ENCODE data around the gene MCTP1.

Gene MCTP1

DNA sequence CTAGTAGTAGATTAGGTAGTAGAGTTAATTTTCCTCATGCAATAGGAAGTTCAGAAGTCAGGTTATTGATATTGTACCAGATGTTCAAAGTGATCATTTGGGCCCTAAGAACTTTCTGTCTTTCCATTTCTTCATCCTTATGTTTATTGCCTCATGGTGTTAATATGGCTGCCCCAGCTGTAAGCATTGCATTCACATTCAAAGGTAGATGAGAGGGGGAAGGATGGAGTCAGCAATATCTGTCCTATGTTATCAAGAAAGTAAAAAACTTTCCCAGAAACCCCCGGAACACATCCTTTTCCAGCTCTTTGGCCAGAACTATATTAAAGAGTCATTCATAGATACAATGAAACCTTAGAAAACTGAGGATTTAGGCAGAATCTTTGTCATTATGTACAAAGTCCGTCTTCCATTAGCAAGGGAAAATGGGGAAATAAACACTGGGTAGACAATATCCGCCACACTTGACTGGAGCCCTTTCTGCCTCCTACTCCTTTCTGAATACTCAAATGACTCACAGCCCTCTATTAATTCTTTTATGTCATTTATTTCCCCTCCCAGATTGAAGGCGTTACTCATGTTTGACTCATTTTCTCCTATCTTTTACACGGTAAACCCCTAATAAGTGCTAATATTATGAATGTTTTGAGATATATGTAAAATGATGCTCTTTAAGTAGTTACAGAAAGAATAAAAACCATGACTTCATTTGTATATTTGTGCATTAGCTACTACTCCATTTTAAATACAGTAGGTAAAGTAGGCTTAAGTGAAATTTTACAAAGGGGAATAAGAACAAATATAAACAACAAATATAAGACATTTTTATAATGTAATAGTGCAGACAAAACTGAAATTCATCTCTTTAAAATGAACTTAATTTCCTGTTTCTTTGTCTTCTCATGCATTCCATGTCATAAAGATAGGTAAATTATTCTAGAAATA is 538.8 kb downstream of the MCTP1 start:
- no peak for DNase-seq

DNA sequence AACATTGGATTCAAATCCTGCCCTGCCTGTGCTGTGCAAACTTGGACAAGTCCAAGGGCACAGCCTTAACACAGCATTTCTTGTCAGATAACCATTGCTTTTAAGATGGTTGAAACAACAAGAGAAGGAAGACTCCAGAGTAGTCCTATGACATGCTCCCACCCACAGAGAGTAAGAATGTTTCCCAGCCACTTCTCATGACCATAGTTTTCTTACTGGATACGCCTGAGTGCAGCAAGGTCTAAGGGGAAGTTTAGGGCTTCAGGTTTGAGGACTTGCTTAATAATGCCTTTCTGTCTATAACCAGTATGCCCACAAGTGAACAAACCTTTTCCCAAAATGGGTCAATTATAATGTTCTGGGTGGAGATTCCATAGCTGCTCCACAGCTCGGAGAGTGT is 540.0 kb downstream of the MCTP1 start:
- no peak for DNase-seq

- DNase-seq, result no peak
These were observed 542.0 kb downstream of the MCTP1 start for GRCh38 chr5:94742852-94743251.

DNA sequence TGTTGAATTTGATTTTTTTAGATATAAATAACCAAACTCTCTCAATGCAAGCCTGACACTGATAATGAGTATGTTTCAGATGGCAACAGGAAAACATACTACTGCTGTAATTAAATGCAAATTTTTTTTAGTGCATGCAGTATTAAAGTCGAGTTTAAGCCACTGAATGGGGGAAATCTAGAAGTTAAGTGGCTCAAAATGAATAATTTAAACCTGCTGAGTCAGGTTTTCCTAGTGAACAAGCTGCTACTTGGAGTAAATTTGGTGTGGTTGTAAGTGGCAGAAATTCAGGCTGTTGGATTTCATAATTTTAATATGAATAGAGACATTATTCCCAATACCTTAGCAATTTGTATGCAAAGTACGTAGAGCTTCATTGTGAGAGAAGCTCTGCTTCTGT is 544.6 kb downstream of the MCTP1 start:
- DNase-seq, result no peak

- DNase-seq, result no peak
These were observed 548.4 kb downstream of the MCTP1 start for GRCh38 chr5:94736498-94736897.

- no peak for DNase-seq
These were observed 553.4 kb downstream of the MCTP1 start for GRCh38 chr5:94731471-94731870.

DNA sequence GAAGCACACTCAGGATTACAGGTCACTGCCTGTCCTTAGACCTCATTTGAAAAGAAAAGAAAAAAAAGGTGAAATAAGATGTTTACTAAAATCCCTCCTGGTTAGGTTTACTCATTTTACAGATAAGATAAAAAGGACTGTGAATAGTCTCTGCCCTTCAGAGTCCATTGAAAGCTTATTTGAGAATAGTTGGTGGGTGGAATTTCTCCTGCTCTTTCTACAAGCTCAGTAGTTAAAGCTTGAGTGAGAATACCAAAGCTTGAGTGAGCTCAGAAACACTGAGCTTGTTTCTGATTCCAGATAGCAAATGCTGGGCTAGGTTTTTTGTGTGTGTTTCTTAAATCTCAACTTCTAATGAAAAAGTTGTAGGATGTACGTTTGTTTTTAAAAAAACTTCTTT is 559.8 kb downstream of the MCTP1 start:
- DNase-seq, result no peak

DNA sequence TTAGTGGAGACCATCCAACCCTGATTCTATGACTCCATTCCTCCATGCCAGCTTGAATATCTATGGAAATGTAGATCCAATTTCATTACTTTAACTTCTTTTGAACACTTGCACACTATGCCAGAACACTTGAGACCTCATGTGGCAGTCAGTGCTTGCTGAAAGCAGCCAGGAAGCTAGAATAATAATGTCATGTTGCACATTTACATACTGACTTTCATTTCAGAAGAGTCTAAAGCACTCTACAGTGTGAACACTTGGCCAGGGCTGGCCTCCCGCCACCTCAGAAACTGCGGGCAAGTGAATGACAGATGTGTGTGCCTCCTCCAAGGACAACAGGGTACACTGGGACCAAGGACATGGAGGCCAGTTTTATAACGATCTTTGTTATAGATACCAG is 569.1 kb downstream of the MCTP1 start:
- no peak for DNase-seq

DNA sequence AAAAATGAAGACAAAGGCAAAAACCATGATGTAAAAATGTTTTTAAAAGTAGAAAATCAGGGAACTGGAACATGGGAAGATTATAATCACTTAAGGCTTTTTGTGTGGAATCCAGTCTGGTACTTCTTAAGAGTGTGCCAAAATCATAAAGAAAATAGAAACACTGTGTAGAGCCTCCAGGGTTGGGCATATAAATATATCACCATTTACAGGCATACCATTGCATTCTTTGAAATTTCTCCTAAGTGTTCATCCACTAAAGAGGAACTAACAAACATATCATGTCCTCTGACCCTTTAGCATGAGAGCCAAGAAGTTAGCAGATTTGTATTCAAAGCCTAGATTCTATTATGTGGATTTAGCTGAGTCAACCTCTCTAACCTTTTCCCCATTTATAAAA is 573.1 kb downstream of the MCTP1 start:
- no peak for DNase-seq

- DNase-seq, result no peak
These were observed 575.6 kb downstream of the MCTP1 start for GRCh38 chr5:94709277-94709676.

- no peak for DNase-seq
These were observed 577.5 kb downstream of the MCTP1 start for GRCh38 chr5:94707359-94707758.

DNA sequence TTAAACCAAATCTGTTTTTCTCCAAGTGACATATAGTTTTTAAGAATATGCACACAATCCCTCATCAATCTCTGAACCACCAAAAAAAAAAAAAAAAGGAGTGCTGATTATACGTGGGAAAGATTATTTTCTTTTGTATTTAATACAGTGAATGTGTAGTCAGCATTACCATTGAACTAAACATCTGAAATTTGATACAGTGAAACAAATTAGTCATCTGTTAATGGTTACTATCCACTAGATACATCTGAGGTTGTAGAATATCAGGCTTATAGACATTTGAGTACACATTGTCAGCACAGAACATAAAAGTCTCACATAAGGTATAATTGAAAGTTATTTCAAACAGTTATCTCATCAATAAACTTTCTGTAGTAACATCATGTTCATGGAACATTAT is 579.5 kb downstream of the MCTP1 start:
- no peak for DNase-seq

- no peak for DNase-seq
These were observed 582.2 kb downstream of the MCTP1 start for GRCh38 chr5:94702729-94703128.

DNA sequence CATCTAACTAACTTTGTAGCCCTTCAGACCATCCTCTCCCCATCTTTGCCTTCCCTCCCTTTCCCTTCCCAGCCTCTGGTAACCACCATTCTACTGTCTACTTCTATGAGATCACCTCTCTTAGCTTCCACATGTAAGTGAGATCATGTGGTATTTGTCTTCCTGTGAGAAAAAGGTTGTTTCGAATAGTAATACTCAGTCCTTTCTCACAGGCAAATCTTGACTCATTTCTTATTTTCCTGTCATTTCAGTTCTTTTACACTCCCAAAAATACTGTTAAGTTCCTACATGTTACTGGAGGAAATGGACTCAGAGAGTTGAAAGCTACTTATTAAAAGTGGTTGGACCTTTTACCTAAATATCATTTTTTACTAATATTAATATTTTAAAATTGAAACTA is 584.3 kb downstream of the MCTP1 start:
- no peak for DNase-seq

GRCh38 chr5:94699562-94699961 is 585.3 kb downstream of the MCTP1 start:
- no peak for DNase-seq

GRCh38 chr5:94698197-94698596 is 586.7 kb downstream of the MCTP1 start:
- DNase-seq, result no peak

- DNase-seq, result no peak
These were observed 590.2 kb downstream of the MCTP1 start for GRCh38 chr5:94694671-94695070.

- no peak for DNase-seq
These were observed 591.0 kb downstream of the MCTP1 start for GRCh38 chr5:94693845-94694370.

- no peak for DNase-seq
These were observed 591.7 kb downstream of the MCTP1 start for GRCh38 chr5:94693043-94693822.

DNA sequence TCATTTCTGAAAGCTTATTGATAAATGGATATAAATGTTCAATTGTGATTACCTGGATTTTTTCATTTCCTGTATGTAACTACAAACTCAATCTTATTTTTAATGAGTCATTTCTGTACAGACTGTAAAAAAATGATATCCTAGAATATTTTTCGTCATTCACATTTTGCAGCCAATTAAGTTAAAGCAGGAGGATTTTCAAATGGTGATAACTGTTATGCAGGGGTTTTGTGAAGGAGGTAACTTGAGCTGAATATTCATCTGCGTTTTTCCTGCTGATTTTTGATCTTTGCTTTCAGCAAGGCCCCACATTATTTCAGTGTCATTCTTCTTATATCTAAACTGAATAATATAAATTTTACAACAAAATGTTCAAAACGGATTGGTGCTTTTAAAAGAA is 592.3 kb downstream of the MCTP1 start:
- no peak for DNase-seq

DNA sequence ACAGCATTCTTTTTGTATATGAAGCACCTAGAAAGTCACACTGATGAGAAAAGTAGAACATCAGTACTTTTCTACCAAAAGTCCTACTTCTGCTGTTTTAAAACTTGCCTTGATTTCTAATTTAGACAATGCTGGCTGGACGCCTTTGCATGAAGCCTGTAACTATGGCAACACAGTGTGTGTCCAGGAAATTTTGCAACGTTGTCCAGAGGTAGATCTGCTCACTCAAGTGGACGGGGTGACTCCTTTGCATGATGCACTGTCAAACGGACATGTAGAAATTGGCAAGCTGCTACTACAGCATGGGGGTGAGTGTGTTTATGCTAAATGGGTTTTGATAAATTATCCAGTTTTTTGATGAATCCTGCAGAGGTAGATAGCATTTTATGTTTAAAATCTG is 592.9 kb downstream of the MCTP1 start:
- no peak for DNase-seq

DNA sequence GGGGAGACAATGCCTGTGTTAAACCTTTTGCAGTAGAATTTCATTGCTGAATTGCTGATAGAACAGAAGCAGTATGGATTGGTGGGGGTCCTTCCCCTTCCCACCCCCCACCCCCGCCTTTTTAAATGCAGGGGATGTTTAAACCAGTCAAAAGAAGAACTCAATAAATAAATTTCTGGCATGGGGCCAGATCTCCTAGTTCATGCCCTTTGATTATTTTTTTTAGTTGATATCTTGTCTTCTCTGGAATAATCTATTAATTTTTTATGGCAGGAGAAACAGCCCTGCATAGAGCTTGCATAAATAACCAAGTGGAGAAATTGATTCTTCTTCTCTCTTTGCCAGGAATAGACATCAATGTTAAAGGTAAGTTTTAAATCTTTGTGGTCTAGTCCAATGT is 593.6 kb downstream of the MCTP1 start:
- DNase-seq, result no peak

DNA sequence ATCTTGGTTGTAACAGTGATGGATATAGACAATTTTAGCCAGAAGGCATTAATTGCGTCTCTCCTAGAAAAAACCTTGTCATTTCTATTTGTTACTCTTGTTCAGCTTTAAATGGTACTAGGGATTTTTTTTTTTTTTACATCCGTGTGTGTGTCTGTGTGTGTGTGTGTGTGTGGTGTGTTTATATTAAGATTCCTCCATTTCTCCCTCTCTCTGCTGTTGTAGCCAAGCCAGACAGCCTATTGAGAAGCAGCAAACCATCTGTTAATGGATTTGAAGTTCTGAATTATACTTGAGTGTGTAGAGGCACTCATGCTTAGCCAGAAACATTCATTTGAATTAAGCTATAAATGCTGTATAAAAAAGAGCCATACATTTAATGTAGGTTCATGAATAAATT is 594.1 kb downstream of the MCTP1 start:
- no peak for DNase-seq

DNA sequence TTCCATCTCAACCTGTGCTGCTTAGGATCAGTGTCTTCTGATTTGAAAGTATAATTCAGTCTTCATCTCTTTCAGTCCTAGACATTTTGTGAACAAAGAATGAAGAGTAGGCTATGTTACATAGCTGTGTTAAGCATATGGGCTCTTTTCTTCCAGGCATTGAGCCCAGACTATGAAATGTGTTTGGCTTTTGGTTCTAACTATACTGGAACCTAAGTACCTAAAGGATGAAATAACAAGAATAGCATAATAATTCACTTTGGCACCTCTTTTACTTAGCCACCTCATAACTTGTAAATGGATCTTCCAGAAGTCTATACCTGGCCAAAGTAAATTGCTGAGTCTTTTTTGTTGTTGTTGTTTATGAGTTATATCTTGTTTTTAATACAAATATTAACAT is 595.0 kb downstream of the MCTP1 start:
- DNase-seq, result no peak
